ENCODE results near the gene CCHCR1. TPM values are rescaled to one million over a fixed set of nuclear protein-coding genes. Genes with fewer than 3 reads are reported as not detected.
"Not testable (repeated sequence)": the region's sequence is repeated elsewhere in the genome, so short reads cannot be mapped to it uniquely, and the experiment has no call there.

Gene CCHCR1
- total RNA-seq, 2 donors from 2014 or later, result 9.6 to 13.4 TPM

GRCh38 chr6:31165986-31166385, 8.4 kb upstream of the CCHCR1 start:
- no peak for DNase-seq (ENCODE audit: low spot score)
- intact Hi-C loops (cut with DNase I), result no loop called here

GRCh38 chr6:31165064-31165832, 7.6 kb upstream of the CCHCR1 start:
- intact Hi-C loops (cut with DNase I), result not testable (repeated sequence)
- DNase-seq (ENCODE audit: low spot score), result peak; percentile 45

GRCh38 chr6:31164475-31165063, 7.0 kb upstream of the CCHCR1 start:
- DNase-seq (ENCODE audit: low spot score); intact Hi-C loops (cut with DNase I): not testable (repeated sequence)

- no peak for DNase-seq (ENCODE audit: low spot score)
- intact Hi-C loops (cut with DNase I), result no loop called here
These were observed 6.3 kb upstream of the CCHCR1 start for GRCh38 chr6:31163922-31164321.

- peak; percentile 64 for DNase-seq (ENCODE audit: low spot score)
- intact Hi-C loops (cut with DNase I), result loop anchor here in 1 of 2 donors (1.0 kb wide), 1 partner anchor 23 kb away; no protein-coding TSS in a partner anchor
These were observed 5.0 kb upstream of the CCHCR1 start for GRCh38 chr6:31162463-31163165.

- intact Hi-C loops (cut with DNase I), result loop anchor here in 1 of 2 donors (1.0 kb wide), 1 partner anchor 24 kb away; no protein-coding TSS in a partner anchor
These were observed 3.9 kb upstream of the CCHCR1 start for GRCh38 chr6:31161216-31162126.

GRCh38 chr6:31158863-31159855, 1.6 kb upstream of the CCHCR1 start:
- intact Hi-C loops (cut with DNase I), result no loop called here
- DNase-seq (ENCODE audit: low spot score), result no peak

More at GRCh38 chr6:31161216-31162126, 3.9 kb upstream of the CCHCR1 start:
- DNase-seq (ENCODE audit: low spot score), result peak; percentile 70

GRCh38 chr6:31158140-31158862, 699 bp upstream of the CCHCR1 start, which contains the start of gene TCF19:
Gene TCF19, plus strand, starts transcription at chr6:31158589. Its CDS starts 881 bp downstream, at chr6:31159470.
- DNase-seq (ENCODE audit: low spot score), result peak; percentile 100
- intact Hi-C loops (cut with DNase I), result no loop called here

- intact Hi-C loops (cut with DNase I), result no loop called here
- no peak for DNase-seq (ENCODE audit: low spot score)
These were observed 961 bp downstream of the CCHCR1 start for GRCh38 chr6:31156641-31157040.

- DNase-seq (ENCODE audit: low spot score), result no peak
- intact Hi-C loops (cut with DNase I), result no loop called here
These were observed 3.2 kb downstream of the CCHCR1 start for GRCh38 chr6:31154436-31154835.

GRCh38 chr6:31152781-31153180, 4.8 kb downstream of the CCHCR1 start:
- intact Hi-C loops (cut with DNase I), result no loop called here
- no peak for DNase-seq (ENCODE audit: low spot score)

GRCh38 chr6:31149827-31150447, 7.7 kb downstream of the CCHCR1 start:
- intact Hi-C loops (cut with DNase I), result no loop called here

GRCh38 chr6:31145386-31145785, 12.2 kb downstream of the CCHCR1 start:
- intact Hi-C loops (cut with DNase I), result no loop called here
- no peak for DNase-seq (ENCODE audit: low spot score)

More at GRCh38 chr6:31149827-31150447, 7.7 kb downstream of the CCHCR1 start:
- no peak for DNase-seq (ENCODE audit: low spot score)

- intact Hi-C loops (cut with DNase I), result loop anchor here in 1 of 2 donors (5.0 kb wide), 1 partner anchor 222 kb away; no protein-coding TSS in a partner anchor
- no peak for DNase-seq (ENCODE audit: low spot score)
These were observed 12.6 kb downstream of the CCHCR1 start for GRCh38 chr6:31144970-31145340.

- intact Hi-C loops (cut with DNase I), result loop anchor here in 1 of 2 donors (5.0 kb wide), 1 partner anchor 223 kb away; no protein-coding TSS in a partner anchor
- DNase-seq (ENCODE audit: low spot score), result no peak
These were observed 13.2 kb downstream of the CCHCR1 start for GRCh38 chr6:31144296-31144969.

GRCh38 chr6:31143148-31143547, 14.5 kb downstream of the CCHCR1 start:
- intact Hi-C loops (cut with DNase I), result loop anchor here in 1 of 2 donors (5.0 kb wide), 1 partner anchor 224 kb away; no protein-coding TSS in a partner anchor
- DNase-seq (ENCODE audit: low spot score), result peak; percentile 89

All from posterior vena cava (tissue), 2 donors.